T-helper 2 cell treated with Interferon-gamma antibody and Interleukin-4, amounts not matched to agents 5 μg/mL and 100 μg/mL, for 36 hours (primary cell): ENCODE measurements around the gene MACROH2A1.
A peak's percentile ranks its signal among the peaks of the same experiment; 100 is the strongest.

Source experiments
- DNase-seq: peaks from one replicate; pipeline ENCODE4 v3.0.0; 2021; ENCODE audit warnings: low spot score
- H3K27ac Mint-ChIP-seq: one replicate; pipeline ENCODE4 v1.8.0; 2021; ENCODE audit warnings: mild to moderate bottlenecking, mixed read lengths
- H3K27me3 Mint-ChIP-seq: one replicate; pipeline ENCODE4 v1.8.0; 2021; ENCODE audit warnings: low read depth, mixed read lengths
- H3K36me3 Mint-ChIP-seq: one replicate; pipeline ENCODE4 v1.8.0; 2021; ENCODE audit warnings: low read depth, mixed read lengths
- H3K4me1 Mint-ChIP-seq: one replicate; pipeline ENCODE4 v1.8.0; 2021; ENCODE audit warnings: low read depth, mixed read lengths
- H3K4me3 Mint-ChIP-seq: one replicate; pipeline ENCODE4 v1.8.0; 2022; ENCODE audit warnings: mild to moderate bottlenecking, moderate library complexity, mixed read lengths
- H3K9me3 Mint-ChIP-seq: one replicate; pipeline ENCODE4 v1.8.0; 2021; ENCODE audit warnings: mixed read lengths

The MACROH2A1 gene

GRCh38 chr5:135326296-135327254 is 72.5 kb downstream of the MACROH2A1 start:
- Mint-ChIP-seq H3K27me3 (no peaks in the 10 kb centered on the region), H3K27ac (no peak overlapping the region), H3K4me1 (peaks cover 11% of the 10 kb centered on the region), H3K9me3 (no peaks in the 10 kb centered on the region), H3K4me3 (no peak overlapping the region), H3K36me3 (peaks cover 13% of the 10 kb centered on the region)
- no peak for DNase-seq

GRCh38 chr5:135324897-135325650 is 74.0 kb downstream of the MACROH2A1 start:
- Mint-ChIP-seq H3K36me3 (peaks cover 8% of the 10 kb centered on the region), H3K9me3 (no peaks in the 10 kb centered on the region), H3K4me3 (peak overlapping the region; percentile 33), H3K4me1 (peaks cover 11% of the 10 kb centered on the region), H3K27ac (peak overlapping the region; percentile 53), H3K27me3 (no peaks in the 10 kb centered on the region)
- DNase-seq = peak; percentile 20

GRCh38 chr5:135324160-135324559 is 74.9 kb downstream of the MACROH2A1 start:
- H3K4me1 Mint-ChIP-seq = peaks cover 11% of the 10 kb centered on the region
- H3K4me3 Mint-ChIP-seq = no peak overlapping the region
- no peak overlapping the region for H3K27ac Mint-ChIP-seq
- no peaks in the 10 kb centered on the region for H3K9me3 Mint-ChIP-seq
- DNase-seq = no peak
- no peaks in the 10 kb centered on the region for H3K36me3 Mint-ChIP-seq
- H3K27me3 Mint-ChIP-seq = no peaks in the 10 kb centered on the region

GRCh38 chr5:135323701-135324132 is 75.3 kb downstream of the MACROH2A1 start:
- no peaks in the 10 kb centered on the region for H3K9me3 Mint-ChIP-seq
- no peak overlapping the region for H3K4me3 Mint-ChIP-seq
- no peak for DNase-seq
- H3K27ac Mint-ChIP-seq = no peak overlapping the region
- peaks cover 11% of the 10 kb centered on the region for H3K4me1 Mint-ChIP-seq
- no peaks in the 10 kb centered on the region for H3K27me3 Mint-ChIP-seq
- H3K36me3 Mint-ChIP-seq = no peaks in the 10 kb centered on the region

GRCh38 chr5:135323227-135323626 is 75.8 kb downstream of the MACROH2A1 start:
- Mint-ChIP-seq H3K4me3 (no peak overlapping the region), H3K36me3 (no peaks in the 10 kb centered on the region), H3K27ac (no peak overlapping the region), H3K4me1 (peaks cover 11% of the 10 kb centered on the region), H3K9me3 (no peaks in the 10 kb centered on the region), H3K27me3 (no peaks in the 10 kb centered on the region)
- no peak for DNase-seq

- Mint-ChIP-seq H3K9me3 (no peaks in the 10 kb centered on the region), H3K27ac (peak overlapping the region; percentile 2), H3K36me3 (no peaks in the 10 kb centered on the region), H3K4me1 (peaks cover 11% of the 10 kb centered on the region), H3K4me3 (no peak overlapping the region), H3K27me3 (no peaks in the 10 kb centered on the region)
- DNase-seq = no peak
Observed at GRCh38 chr5:135322744-135323143, 76.3 kb downstream of the MACROH2A1 start.

GRCh38 chr5:135322271-135322670 is 76.8 kb downstream of the MACROH2A1 start:
- H3K4me3 Mint-ChIP-seq = no peak overlapping the region
- H3K9me3 Mint-ChIP-seq = no peaks in the 10 kb centered on the region
- no peaks in the 10 kb centered on the region for H3K36me3 Mint-ChIP-seq
- no peak for DNase-seq
- peak overlapping the region; percentile 2 for H3K27ac Mint-ChIP-seq
- H3K27me3 Mint-ChIP-seq = no peaks in the 10 kb centered on the region
- H3K4me1 Mint-ChIP-seq = peaks cover 11% of the 10 kb centered on the region

- no peak overlapping the region for H3K27ac Mint-ChIP-seq
- H3K27me3 Mint-ChIP-seq = no peaks in the 10 kb centered on the region
- H3K9me3 Mint-ChIP-seq = no peaks in the 10 kb centered on the region
- no peak for DNase-seq
- H3K4me1 Mint-ChIP-seq = peaks cover 11% of the 10 kb centered on the region
- no peak overlapping the region for H3K4me3 Mint-ChIP-seq
- H3K36me3 Mint-ChIP-seq = no peaks in the 10 kb centered on the region
Observed at GRCh38 chr5:135320718-135321484, 78.1 kb downstream of the MACROH2A1 start.

- Mint-ChIP-seq H3K4me1 (peaks cover 5% of the 10 kb centered on the region), H3K27ac (no peak overlapping the region), H3K27me3 (no peaks in the 10 kb centered on the region), H3K9me3 (no peaks in the 10 kb centered on the region), H3K4me3 (no peak overlapping the region), H3K36me3 (no peaks in the 10 kb centered on the region)
- no peak for DNase-seq
Observed at GRCh38 chr5:135319928-135320606, 79.0 kb downstream of the MACROH2A1 start.

GRCh38 chr5:135319458-135319857 is 79.6 kb downstream of the MACROH2A1 start:
- DNase-seq = no peak
- Mint-ChIP-seq H3K9me3 (no peaks in the 10 kb centered on the region), H3K4me1 (peaks cover 4% of the 10 kb centered on the region), H3K4me3 (no peak overlapping the region), H3K27ac (no peak overlapping the region), H3K36me3 (no peaks in the 10 kb centered on the region), H3K27me3 (no peaks in the 10 kb centered on the region)

GRCh38 chr5:135318924-135319323 is 80.1 kb downstream of the MACROH2A1 start:
- DNase-seq = no peak
- Mint-ChIP-seq H3K4me3 (no peak overlapping the region), H3K36me3 (no peaks in the 10 kb centered on the region), H3K27ac (no peak overlapping the region), H3K27me3 (no peaks in the 10 kb centered on the region), H3K9me3 (no peaks in the 10 kb centered on the region), H3K4me1 (peaks cover 7% of the 10 kb centered on the region)

GRCh38 chr5:135318037-135318436 is 81.0 kb downstream of the MACROH2A1 start:
- no peak for DNase-seq
- no peaks in the 10 kb centered on the region for H3K36me3 Mint-ChIP-seq
- peaks cover 16% of the 10 kb centered on the region for H3K4me1 Mint-ChIP-seq
- no peak overlapping the region for H3K4me3 Mint-ChIP-seq
- H3K27me3 Mint-ChIP-seq = no peaks in the 10 kb centered on the region
- no peaks in the 10 kb centered on the region for H3K9me3 Mint-ChIP-seq
- no peak overlapping the region for H3K27ac Mint-ChIP-seq

- H3K27ac Mint-ChIP-seq = no peak overlapping the region
- no peak for DNase-seq
- H3K36me3 Mint-ChIP-seq = no peaks in the 10 kb centered on the region
Observed at GRCh38 chr5:135317286-135317685, 81.7 kb downstream of the MACROH2A1 start.

More at GRCh38 chr5:135317286-135317685, 81.7 kb downstream of the MACROH2A1 start:
- Mint-ChIP-seq H3K4me3 (no peak overlapping the region), H3K9me3 (no peaks in the 10 kb centered on the region), H3K27me3 (no peaks in the 10 kb centered on the region), H3K4me1 (peaks cover 21% of the 10 kb centered on the region)
